ENCODE data around the gene PHC1.
"Not testable (repeated sequence)": the region's sequence is repeated elsewhere in the genome, so short reads cannot be mapped to it uniquely, and the experiment has no call there.

PHC1 gene

DNA sequence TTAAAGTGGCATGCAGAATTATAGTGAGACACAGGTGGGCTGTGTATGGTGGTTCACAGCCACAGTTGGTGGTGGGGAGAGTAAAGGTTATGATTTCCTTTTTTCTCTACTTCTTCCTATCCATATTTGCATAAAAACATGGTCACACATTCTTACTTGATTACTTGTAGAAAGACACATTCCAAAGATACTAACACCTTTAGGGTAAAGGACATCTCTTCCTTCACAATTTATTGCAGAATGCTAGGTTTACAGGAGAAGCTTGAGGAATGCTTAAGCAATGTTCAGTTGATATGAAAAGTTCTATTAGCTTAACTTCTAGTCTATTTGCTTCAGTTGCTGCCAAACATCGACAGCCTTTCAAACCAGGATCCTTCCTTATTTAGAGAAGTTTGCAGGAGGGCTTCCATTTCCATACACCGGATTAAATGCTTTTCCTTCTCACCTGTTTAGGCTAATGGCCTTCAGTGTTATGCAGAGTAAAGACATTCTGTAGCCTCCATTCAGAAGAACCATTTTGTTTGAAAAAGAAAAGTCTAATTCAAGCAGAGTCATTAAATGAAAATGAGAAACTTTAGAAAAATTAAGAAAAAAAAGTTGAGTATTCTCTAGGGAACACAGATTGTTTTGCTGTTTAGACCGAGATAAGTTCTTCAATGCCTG is 2.6 kb upstream of the PHC1 start:
- no peak for FAIRE-seq

DNA sequence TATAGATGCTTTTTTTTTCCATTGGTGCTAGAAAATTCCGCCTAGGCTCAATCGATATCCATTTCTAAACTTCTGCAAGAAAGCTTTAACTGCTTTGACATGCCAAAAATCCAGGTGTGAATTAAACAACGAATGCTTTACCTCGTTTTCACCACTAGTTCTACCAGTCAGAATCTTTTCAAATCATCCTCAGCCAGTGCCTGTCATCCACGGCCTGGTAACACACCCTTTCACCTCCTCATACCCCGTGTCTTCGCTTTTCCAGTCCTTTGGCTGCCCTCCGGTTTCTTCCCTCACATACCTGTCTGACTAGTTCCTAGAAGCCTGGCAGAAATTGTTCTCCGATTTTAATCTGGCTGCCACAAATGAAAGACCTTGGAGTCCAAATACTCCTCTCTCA is 1.4 kb upstream of the PHC1 start:
- peak; percentile 84 for FAIRE-seq

DNA sequence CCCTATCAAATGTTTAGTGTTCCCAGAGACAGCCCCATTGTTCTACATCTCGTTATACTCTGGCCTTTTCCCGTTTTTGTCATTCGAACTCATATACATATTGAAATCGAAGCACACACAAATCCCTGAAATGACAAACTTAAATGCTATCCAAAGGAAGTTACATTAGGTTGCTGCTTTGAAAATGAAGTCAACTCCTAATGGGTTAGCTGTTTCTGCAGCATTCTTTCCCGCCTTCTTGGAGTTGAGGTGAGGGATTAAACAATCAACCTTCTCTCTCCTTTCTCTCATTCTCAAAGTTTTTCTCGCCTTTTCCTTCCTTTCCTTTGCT is 642 bp upstream of the PHC1 start:
- FAIRE-seq: peak; percentile 56

DNA sequence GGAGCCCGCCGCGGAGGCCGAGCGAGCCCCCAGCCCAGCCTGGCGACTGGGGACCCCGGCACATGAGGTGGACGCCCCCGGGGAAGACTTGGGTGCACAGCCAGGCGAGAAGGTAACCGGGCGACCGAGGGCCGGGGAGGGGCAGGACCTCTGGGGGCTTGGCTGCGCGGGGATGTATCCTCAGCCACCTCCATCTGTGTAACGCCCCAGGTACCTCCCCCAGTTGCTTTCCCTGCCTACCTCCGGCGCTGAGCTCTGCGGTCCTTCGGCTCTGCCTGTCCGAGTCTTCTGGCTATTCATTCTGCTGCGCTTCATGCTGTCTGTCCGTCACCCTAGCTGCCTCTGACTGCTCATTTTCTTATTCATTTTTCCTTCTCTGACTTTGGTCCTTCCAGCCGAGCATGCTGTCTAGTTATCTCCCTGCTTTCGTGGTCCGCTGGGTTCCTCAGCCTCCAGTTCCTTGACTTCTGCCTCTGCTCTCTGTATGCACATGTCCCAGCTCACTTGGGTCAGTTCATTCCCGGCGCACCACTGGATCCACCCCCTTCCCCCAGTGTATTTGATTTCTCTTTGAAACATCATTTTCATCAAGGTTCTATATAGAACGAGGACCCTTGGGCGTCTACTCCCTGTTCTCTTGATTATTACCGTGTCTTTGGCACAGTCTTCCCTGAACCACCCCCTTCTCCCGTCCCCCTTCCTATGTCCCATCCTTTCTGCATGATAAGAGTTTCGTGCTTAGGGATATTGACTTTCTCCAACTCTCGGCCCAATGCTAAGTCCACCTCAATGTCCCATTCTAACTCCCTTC is 612 bp downstream of the PHC1 start:
- FAIRE-seq: no peak

DNA sequence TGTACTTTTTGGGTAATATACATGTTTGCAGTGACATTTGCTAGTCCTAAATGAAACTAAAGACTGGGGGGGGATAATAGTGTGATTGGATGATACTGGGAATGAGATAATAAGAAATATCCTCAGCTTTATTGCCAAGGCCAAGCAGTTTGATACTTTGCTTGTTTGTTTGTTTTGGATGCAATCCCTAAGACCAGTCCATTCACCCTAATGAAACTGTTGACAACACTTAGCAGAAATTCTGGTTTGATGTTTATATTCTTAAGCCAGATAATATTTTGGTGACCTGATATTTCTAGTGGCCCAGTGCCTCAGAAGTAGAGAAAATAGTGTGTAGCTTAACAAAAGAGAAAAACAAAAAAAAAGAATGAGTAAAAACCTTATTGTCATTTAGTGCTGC is 1.8 kb downstream of the PHC1 start:
- no peak for FAIRE-seq

DNA sequence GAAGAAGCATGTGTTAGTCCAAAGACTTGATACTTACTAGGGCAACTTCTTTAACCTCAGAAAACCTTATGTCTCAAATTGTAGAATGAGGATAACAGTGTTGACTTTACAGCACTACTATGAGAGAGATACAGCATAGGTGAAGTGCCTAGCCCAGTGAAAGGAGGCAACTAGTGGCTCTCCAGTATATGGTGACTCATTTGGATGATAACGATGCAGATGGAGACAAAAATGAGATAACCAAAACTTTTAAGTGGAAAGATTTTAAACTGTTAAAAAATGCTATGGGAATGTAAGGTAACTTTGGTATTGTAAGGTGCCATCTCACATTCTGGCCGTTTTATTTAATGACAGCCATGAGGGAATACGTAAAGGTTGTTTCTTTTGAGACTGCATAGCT is 2.7 kb downstream of the PHC1 start:
- no peak for FAIRE-seq

DNA sequence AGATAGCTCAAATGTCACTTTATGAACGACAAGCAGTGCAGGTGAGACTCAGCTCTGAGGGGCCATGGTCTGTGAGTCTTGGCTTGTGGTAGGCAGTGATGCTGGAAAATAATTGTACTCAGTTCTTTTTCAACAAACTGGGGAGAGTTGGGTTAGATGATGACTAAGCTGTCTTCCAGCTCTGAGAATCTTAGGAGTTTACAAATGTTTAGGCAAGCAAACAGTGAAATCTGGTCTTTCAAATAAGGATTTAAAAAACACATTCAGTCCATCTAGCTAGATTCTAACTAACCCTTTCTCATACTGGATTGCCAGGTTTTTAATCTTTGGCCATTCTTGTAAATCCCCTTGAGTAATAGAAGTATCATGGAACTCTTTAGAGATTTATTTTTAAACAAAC is 3.4 kb downstream of the PHC1 start:
- FAIRE-seq: no peak

DNA sequence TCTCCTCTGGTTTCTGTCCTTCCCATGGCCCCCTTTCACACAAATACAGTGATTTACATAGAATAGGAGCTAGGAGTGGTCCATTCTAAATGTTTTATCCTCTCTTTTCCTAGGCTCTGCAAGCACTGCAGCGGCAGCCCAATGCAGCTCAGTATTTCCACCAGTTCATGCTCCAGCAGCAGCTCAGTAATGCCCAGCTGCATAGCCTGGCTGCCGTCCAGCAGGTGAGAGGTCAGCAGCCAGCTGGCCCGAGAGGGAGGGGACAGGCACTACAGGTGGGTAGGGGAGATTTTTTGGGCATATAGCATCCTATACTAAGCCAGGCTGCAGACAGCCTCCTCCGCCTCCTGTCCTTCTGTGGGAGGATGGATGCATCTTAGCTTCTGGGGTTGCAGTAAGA is 5.3 kb downstream of the PHC1 start:
- not testable (repeated sequence) for FAIRE-seq

DNA sequence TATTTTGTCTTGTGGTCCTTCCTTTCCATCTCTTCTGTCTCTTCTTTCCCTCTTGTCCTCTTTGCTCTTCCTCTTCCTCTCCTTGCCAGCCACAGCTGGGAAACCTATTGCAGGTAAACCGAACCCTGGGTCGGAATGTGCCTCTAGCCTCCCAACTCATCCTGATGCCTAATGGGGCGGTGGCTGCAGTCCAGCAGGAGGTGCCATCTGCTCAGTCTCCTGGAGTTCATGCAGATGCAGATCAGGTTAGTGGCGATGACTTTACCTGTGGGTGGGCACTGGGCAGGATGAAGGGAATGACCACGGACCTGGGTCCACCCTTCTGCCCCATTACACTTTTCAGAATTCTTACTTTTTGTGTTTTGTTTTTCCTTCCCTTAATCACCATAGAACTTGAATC is 8.2 kb downstream of the PHC1 start:
- no peak for FAIRE-seq

DNA sequence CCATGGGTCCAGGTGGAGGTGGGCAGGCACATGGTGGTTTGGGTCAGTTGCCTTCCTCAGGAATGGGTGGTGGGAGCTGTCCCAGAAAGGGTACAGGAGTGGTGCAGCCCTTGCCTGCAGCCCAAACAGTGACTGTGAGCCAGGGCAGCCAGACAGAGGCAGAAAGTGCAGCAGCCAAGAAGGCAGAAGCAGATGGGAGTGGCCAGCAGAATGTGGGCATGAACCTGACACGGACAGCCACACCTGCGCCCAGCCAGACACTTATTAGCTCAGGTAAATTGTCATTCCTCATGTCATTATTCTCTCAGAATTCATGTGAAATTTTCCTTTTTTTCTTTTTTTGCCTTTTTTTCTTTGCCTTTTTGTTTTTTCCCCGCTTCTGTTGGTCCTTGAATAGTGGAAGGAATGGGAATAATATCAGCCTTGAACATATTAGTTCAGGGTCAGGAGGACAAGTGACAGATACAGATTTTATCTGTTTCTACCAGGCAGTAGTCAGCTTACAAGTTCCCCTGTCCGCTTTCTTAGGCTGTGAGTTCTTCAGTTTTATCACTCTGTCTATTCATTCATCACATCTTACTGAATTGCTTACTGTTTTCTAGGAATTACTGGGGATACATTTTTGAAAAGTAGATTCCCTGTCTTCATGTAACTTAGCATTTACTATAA is 16.5 kb downstream of the PHC1 start:
- not testable (repeated sequence) for FAIRE-seq

DNA sequence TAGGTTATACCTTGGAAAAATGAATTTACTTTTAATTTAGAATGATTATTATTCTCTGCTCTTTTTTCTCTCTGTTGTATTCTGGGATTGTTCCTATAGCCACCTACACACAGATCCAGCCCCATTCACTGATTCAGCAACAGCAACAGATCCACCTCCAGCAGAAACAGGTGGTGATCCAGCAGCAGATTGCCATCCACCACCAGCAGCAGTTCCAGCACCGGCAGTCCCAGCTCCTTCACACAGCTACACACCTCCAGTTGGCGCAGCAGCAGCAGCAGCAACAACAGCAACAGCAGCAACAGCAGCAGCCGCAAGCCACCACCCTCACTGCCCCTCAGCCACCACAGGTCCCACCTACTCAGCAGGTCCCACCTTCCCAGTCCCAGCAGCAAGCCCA is 18.2 kb downstream of the PHC1 start:
- FAIRE-seq: not testable (repeated sequence)

DNA sequence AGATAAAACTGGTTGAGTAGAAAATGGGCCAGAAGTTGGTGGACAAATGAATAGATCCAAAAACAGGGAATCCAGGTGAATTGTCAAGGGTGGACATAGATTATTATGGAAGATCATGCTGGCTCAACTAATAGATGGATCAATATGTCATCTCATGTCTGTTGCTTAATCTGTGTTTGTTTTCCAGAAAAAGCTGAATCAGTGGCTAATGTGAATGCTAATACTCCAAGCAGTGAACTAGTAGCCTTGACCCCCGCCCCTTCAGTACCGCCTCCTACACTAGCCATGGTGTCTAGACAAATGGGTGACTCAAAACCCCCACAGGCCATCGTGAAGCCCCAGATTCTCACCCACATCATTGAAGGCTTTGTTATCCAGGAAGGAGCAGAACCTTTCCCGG is 19.8 kb downstream of the PHC1 start:
- FAIRE-seq: not testable (repeated sequence)

DNA sequence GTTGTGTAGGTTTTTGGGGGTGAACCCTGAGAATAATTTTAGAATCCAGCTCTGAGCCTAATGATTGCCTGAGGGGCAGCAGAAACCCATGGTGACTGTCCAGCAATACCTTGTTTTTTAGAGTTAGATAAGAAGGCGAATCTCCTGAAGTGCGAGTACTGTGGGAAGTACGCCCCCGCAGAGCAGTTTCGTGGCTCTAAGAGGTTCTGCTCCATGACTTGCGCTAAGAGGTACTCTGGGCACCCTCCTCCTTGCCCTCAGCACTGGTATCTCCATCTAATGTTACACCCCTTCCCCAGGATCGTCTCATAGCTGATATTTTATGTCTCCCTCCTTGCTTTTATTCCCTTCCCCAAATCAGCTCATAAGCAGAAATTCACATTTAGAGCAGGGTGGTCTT is 22.4 kb downstream of the PHC1 start:
- no peak for FAIRE-seq

DNA sequence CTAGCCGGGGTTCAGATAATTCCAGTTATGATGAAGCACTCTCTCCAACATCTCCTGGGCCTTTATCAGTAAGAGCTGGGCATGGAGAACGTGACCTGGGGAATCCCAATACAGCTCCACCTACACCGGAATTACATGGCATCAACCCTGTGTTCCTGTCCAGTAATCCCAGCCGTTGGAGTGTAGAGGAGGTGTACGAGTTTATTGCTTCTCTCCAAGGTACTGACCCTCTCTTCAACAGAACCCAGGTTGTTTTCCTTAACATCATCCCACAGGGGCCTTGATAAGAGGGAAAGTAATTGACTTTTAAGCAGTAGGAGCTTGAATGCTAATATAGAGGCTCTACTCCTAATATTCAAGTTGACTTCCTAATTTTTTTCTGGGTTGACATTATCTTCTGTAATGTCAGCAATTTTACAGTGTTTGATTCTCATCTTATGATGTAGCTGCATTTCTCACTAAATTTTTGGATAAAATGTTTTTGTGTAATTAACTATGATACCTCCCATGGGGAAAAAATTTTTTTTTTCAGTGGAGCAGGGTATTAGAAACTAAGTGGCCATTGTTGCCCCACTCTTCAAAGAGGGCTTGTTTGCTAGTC is 23.6 kb downstream of the PHC1 start:
- FAIRE-seq: not testable (repeated sequence)

DNA sequence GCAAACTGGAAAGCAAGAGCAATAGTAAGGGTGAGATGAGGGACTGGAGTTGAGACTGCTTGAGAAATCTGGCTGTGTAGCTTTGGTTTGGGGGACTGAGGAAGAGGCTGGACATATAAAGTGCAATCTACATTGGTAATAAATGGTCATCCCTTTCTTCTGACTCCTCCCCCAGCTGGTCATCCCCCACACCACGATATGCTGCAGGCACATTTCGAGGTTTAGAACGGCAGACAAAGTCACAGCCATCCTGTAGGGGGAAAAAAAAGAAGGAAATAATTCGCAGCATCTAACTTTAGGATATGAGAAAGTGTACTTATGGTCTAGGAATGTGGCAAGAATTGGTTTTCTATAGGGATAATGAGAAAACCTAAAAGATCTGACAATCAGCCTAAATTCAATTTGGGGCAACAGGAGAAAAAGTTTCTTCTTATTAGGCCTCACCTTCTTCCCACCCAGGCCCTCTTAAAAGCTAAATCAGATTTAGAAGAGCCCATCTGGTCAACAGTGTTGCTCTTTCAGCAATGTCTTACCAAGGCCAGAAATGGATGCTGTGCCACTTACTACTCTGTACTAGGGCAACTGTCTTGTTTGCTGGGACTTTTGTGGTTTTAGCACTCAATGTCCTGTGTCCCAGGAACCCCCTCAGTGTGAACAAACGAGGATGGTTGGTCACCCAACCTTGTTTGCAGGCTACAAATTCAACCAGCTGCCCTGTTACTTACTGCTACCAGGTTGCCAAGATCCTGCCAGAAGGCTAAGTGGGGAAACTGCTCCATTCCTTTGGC is 27.6 kb downstream of the PHC1 start:
- no peak for FAIRE-seq

DNA sequence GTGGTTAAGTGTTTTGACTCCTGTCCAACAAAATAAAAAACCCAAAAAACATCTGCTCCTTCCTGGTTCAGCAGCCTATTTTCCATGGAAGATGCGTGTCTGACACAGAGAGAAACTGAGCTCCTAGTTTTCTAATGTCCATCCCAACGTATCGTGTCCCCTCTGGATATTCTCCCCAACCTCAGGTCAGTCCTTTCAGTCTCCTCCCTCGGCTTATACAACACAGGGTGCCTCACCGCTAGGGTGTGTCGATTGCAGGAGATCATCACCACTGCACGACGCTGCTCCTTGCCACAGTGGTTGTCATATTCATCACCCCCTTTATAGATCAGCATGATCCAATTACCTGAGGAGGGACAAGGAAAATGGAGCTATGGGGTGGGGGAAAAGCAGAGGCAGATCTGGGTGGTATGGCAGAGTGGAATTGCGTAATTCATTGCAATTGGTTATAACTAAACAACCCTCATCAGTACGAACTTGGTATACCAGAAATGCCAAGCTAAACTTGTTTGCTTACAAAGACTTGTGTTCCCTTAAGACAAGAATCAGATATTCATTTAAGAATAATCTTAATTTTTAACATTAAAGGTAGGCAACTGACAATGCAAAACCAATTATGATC is 29.4 kb downstream of the PHC1 start:
- FAIRE-seq: no peak

DNA sequence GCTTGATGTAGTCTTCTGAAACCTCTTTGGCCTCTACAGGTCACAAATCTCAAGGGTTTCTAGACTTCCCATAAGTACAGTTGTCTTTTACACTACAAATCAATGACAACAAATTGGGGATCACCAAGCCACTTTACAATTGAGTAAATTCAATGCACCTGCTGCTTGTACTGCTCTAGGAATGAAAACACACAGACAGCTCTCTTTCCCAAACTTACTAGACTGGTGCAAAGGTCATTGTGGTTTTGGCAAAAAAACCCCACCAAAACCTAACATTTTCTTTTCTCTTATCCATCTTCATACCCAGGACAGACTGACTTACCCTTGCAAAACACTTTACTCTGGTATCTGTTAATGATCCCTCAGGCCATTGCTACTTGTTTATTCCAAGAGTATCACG is 32.4 kb downstream of the PHC1 start:
- no peak for FAIRE-seq

DNA sequence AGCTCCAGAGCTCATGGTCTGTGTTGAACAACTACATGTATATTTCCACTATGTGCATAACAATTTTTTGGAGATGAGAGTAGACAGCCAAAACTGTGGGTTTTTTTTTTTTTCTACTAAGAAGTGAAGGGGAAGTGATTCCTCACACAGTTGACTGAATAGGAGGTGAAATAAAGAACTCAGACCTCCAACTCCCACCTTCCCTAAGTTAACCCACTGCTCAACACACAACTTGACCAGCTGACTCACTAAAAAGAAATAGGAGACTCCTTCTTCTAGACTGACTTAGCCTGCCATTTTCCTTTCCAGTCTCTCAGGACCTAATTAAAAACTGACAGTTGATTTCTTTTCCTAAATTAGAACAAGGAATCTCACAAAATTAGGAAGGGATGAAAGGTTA is 33.4 kb downstream of the PHC1 start:
- FAIRE-seq: no peak

DNA sequence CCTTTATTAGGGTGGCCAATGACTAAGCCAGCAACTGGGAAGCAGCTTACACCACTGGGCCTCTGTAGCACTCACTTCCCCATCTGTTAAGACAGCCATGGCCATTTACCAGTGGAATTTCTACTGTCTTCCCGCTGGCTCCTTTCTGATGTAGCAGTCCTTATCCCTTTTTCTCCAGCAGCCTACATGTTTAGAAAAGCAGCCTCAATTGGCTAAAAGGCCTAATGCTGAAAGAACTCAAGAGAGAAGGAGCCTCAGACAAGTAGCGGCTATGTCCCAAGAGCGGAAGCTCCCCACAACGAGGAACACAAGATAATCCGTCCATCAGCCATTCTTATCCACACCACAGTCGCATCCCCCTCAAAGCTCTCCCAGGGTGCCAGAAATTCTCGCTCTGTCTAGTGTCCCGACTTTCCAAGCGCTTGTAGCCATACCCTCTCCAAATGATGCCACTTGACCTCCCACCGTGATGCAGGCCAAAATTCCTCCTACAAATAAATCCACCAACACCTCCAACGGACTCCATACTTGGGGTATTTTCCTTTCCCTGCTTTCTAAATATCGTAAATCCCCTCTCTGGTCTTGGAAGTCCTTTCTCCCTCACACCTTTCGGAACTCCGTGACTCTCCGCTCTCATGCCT is 34.5 kb downstream of the PHC1 start:
- FAIRE-seq: no peak

DNA sequence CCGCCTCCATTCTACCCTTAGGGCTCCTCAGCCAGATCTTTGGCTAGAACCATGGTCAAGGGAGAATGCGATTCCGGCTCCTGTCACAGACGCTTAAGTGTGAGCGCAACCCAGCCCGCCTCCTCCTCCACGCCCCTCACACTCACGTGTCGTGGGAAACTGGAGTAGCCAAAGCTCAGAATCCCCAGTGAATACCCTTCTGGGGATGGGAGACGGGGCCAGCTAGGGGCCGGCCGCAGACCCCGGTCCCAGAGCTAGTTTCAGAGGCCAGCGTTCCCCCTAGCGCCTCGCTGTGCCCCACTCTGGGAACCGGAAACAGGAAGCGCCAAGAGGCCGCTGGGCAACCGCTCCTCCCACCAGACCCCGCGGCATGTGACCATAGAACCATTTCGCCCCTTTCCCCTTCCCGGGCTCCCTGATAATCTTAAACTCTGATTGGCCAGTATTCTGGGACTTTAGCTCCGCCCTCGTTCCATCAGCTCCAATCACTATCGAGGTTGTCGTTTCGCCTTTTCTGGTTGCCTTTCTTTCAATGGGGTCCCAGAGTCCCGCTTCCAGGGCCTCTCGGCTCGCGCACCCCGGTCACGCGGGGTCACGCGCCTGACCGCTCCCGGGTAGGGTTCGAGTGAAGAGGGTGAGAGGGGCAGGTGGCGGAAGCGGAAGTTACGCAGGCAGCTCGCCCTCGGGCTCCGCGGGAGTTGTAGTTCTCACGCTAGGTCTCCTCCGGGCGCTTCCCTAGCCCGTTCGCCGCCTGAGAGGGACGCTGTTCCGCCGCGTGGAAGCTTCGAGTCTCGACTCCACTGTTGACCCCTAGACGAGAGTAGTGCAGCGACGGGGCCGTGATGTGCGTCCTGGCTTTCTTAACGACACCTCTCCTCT is 35.3 kb downstream of the PHC1 start, which contains the start of gene M6PR:
Gene M6PR, minus strand, starts transcription at position 304 of the 879 bp plus-strand sequence. CDS start 3,241 bp downstream, outside the sequence.
- peak; percentile 98 for FAIRE-seq

DNA sequence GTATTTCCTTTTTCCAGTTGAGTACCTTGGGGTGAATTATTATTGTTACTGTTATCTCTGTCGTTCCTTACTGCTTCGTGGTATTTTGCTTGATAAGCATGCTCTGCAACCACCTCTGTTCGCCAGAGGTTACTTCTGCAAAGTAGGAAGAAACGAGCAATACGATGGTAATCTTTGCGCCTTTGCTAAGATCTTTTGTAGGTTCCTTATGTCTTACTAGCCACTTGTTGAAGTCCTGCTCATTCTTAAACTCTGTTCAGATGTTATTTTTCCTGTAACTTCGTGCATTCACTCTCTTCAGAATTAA is 35.9 kb downstream of the PHC1 start:
- FAIRE-seq: no peak
